RPMI7951 (cell line): ENCODE results near the gene LIPC. TPM values are rescaled to one million over a fixed set of nuclear protein-coding genes. Genes with fewer than 3 reads are reported as not detected.

Experiments
- DNase-seq: peaks from one replicate; pipeline ENCODE4 v3.0.0-alpha.2; 2012; ENCODE audit warnings: low read depth
- total RNA-seq: library from RNA; depleted of rRNA; stranded (reverse); fragments of >200 nt; shearing (Covaris generic); gene quantifications from 2 replicates; pipeline ENCODE4 v1.2.3, GENCODE V29; 2014; rRNA removed

The LIPC gene
- not detected in 2 replicates for total RNA-seq

- no peak for DNase-seq
Measured at GRCh38 chr15:58431221-58432149, at the start of gene LIPC. TSS of gene LIPC (plus strand) at chr15:58431991. CDS start at chr15:58432033, 42 bp downstream.

GRCh38 chr15:58383876-58384275 lies 47.9 kb upstream of the LIPC start:
- no peak for DNase-seq

DNA sequence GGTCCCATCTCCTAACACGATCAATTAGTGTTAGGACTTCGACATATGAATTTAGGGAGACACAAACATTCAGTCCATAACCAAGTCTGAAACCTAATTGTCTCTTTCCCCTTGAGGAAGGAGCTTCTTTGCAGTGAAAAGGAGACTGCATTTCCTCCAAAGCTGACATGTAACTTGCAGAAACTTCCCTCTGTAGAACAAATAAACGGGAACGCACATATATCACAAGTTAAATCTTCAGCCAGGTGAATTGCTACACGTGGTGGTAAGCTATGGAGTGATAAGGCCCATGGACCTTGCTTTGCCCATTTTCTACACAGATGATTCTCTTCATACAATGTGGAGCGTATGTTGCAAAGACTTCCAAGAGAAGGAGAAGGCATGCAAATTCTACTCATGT lies 47.1 kb upstream of the LIPC start:
- no peak for DNase-seq

DNA sequence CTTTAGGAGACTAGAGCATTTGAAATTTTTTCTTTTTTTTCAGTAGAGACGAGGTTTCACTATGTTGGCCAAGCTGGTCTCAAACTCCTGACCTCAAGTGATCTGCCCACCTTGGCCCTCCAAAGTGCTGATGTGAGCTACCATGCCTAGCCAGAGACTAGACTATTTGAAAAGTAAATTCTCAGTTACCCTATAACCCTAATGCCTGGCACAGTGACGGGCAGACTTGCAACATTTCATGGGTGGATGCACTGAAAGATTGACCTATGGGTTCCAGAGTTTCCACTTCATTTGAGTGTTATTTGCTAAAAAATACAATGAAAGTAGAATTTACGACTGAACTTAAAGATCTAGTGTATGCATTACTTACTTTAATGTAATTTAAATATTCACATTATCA lies 45.7 kb upstream of the LIPC start:
- DNase-seq: no peak

GRCh38 chr15:58386641-58387040 lies 45.1 kb upstream of the LIPC start:
- DNase-seq: no peak

GRCh38 chr15:58387130-58387529 lies 44.7 kb upstream of the LIPC start:
- DNase-seq: peak; percentile 46

- DNase-seq: no peak
Measured at GRCh38 chr15:58388211-58388610, 43.6 kb upstream of the LIPC start.

DNA sequence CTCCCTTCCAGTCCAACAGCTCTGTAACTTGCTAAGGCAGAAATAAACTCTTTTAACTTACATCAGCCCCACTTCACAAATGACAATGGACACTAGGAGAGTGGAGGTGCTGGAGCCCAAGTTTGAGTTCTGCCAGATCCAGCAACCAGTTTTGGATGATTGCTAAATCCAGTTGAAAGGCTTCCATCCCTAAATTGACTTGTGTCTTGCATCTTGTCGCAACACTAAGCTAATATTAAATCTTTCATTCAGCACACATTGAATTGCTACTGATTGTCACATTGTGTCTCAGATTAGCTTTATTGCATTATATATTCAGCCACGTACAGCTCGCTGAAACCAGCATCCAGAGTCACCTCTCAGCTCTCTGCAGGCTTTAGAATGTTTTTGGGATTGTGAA lies 41.7 kb upstream of the LIPC start:
- DNase-seq: no peak

DNA sequence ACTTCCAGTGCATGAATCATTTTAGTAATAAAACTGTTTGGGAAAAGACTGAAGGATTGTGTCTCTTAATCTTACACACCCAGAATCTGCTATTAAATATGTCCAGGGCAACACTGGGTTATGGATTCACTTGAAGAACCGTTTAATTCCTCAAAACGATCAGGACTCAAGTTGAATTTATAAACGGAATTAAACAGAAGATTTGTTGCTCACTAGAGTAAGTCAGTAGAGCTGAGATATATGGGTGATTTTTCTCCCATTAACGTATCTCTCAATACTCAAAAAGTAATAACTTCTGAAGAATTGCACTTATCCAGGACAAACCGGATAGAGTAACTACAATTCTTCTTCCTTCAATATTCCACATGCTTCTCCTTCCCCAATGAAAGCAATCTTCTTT lies 41.1 kb upstream of the LIPC start:
- no peak for DNase-seq

DNA sequence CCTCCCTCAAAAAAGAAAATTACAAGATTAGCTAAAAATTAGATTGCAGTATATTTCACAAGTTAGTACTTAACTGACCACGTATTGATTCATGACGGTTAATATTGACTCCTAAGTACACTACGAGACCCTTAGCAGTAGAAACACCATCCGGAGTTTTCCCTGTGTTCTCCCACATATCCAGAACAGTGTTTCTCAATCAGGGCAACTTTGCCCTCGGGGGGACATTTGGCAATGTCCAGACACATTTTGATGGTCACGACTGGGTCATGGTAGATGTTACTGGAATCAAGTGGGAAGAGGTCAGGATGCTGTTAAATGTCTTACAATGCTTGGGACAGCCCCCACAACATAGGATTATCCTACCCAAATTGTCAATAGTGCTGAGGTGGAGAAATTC lies 40.7 kb upstream of the LIPC start:
- DNase-seq: no peak

- DNase-seq: no peak
Measured at GRCh38 chr15:58392141-58392540, 39.6 kb upstream of the LIPC start.

- no peak for DNase-seq
Measured at GRCh38 chr15:58392611-58393161, 39.1 kb upstream of the LIPC start.

DNA sequence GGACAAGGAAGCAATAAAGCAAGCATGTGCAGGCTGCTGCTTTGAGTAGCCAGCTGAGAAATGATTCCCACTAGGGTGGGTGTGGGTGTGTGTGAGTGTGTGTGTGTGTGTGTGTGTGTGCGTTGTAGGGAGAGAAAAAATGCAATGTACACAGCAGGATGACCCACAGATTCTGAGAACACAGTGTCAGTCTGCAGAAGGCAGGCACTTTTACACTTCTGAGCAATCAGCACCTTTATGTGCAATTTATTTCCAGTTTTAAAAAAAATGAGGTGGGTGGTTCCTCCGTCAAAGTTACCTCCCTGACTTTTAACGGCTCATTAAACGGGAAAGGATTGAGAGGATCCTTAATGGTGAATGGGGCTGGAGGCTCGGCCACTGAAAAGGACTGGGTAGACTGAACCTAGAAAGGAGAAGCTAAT lies 38.5 kb upstream of the LIPC start:
- no peak for DNase-seq

- peak; percentile 70 for DNase-seq
Measured at GRCh38 chr15:58396181-58396580, 35.6 kb upstream of the LIPC start.

- no peak for DNase-seq
Measured at GRCh38 chr15:58398071-58398470, 33.7 kb upstream of the LIPC start.

- no peak for DNase-seq
Measured at GRCh38 chr15:58398643-58399042, 33.1 kb upstream of the LIPC start.

- no peak for DNase-seq
Measured at GRCh38 chr15:58399739-58400138, 32.1 kb upstream of the LIPC start.

- no peak for DNase-seq
Measured at GRCh38 chr15:58401276-58401675, 30.5 kb upstream of the LIPC start.

DNA sequence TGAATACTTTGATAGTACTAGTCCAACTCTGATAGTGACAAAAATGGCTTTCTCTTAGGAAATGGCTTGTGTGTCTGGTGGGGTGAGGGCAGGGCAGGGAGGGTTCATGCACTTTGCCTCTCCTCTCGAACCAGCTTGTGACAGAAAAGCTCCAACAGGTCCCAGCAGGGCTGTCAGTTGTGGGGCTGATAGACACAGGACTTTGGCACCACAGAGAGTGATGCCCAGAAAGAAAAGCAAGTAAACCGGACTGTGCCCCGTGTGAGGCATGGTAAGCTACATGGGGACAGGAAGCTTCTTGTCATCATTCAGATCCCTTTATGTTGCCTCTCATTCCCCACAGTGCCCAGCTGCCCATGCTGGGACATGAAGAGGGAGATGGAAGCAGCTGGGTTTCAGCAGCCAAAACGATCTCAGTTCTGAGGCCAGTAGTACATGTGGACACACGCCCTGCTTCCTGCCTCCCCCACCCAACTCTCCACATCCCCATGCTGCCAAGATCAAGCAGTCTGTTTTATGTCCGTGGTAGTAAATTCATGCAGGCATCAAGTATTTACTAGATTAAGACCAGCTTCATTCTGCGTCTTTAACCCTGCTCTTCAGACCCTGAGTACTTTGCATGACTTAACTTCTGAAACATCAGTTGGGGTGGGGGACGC lies 29.7 kb upstream of the LIPC start:
- DNase-seq: no peak

DNA sequence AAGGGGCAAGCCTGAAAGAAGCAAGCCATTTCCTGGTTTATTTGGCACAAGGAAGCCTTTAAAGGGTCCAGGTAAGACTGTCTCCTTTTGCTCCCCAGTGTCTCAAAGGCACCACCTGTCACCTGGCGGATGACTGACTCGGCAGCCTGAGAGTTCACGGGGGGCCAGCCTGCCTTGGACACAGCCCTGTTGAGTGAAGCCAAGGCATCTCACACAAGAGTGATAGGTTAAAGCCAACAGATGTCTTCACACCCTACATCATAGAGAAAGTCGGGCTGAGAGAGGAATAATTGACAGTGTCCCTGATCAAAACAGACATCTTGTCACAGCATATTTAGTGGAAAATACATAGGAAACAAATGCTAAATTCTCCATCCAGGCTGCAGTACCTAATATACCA lies 28.2 kb upstream of the LIPC start:
- DNase-seq: peak; percentile 3

- no peak for DNase-seq
Measured at GRCh38 chr15:58404020-58404419, 27.8 kb upstream of the LIPC start.

- no peak for DNase-seq
Measured at GRCh38 chr15:58404722-58405121, 27.1 kb upstream of the LIPC start.

GRCh38 chr15:58405865-58406264 lies 25.9 kb upstream of the LIPC start:
- no peak for DNase-seq
